Caco-2 (cell line): ENCODE results near the gene PFDN6. TPM values are rescaled to one million over a fixed set of nuclear protein-coding genes. Genes with fewer than 3 reads are reported as not detected.

Experiments used
- BruUV-seq: library from RNA; stranded (reverse); fragments of 400-500 nt; replicated peaks from 2 replicates; lab custom pipeline; 2021; lab: Mats Ljungman, UMichigan
- CTCF ChIA-PET: fragments of 300-600 bp; sonication (Branson Sonifier 250); formaldehyde crosslinking; loops from one replicate; lab custom pipeline; 2022; ENCODE audit warnings: antibody characterized with exemption; lab: Charles Lee
- POLR2A ChIA-PET: fragments of 300-600 bp; sonication (Branson Sonifier 250); formaldehyde crosslinking; loops from one replicate; lab custom pipeline; 2022; ENCODE audit warnings: antibody characterized with exemption; lab: Charles Lee
- DNase-seq, 2 experiments: peaks; one replicate each; pipeline versions ENCODE4 v3.0.0 to v3.0.0-alpha.2; 2020 to 2022
- H3K27me3 ChIP-seq: replicated peaks from 2 replicates; pipeline ENCODE4 v1.6.0; 2011; ENCODE audit warnings: low read length; ENCODE audit not compliant: control insufficient read depth, insufficient read depth
- H3K36me3 ChIP-seq: 2 replicates; pipeline ENCODE4 v1.5.1; 2011; ENCODE audit warnings: low read length; ENCODE audit not compliant: control insufficient read depth, insufficient read depth
- H3K4me1 ChIP-seq: fragments of 250-450 bp; sonication (Bioruptor Pico); 2 replicates; pipeline ENCODE4 v1.5.1; 2020; ENCODE audit warnings: mild to moderate bottlenecking
- H3K4me3 ChIP-seq: 2 replicates; pipeline ENCODE4 v1.5.1; 2011; ENCODE audit warnings: low read depth, mild to moderate bottlenecking, control low read depth, low read length
- H3K9me3 ChIP-seq: fragments of 250-450 bp; sonication (Bioruptor Pico); 2 replicates; pipeline ENCODE4 v1.5.1; 2020; ENCODE audit warnings: mild to moderate bottlenecking, moderate library complexity
- H3K27ac Mint-ChIP-seq: one replicate; pipeline ENCODE4 v1.8.0; 2022; ENCODE audit warnings: mixed read lengths; ENCODE audit not compliant: unreplicated experiment
- H3K27me3 Mint-ChIP-seq: one replicate; pipeline ENCODE4 v1.8.0; 2022; ENCODE audit warnings: mixed read lengths; ENCODE audit not compliant: insufficient read depth, unreplicated experiment
- H3K36me3 Mint-ChIP-seq: one replicate; pipeline ENCODE4 v1.8.0; 2022; ENCODE audit warnings: mild to moderate bottlenecking, mixed read lengths; ENCODE audit not compliant: insufficient read depth, unreplicated experiment
- H3K4me1 Mint-ChIP-seq: one replicate; pipeline ENCODE4 v1.8.0; 2022; ENCODE audit warnings: low read depth, mixed read lengths; ENCODE audit not compliant: unreplicated experiment
- H3K4me3 Mint-ChIP-seq: one replicate; pipeline ENCODE4 v1.8.0; 2022; ENCODE audit warnings: mild to moderate bottlenecking, moderate library complexity, mixed read lengths; ENCODE audit not compliant: unreplicated experiment
- H3K9me3 Mint-ChIP-seq: one replicate; pipeline ENCODE4 v1.8.0; 2022; ENCODE audit warnings: mixed read lengths; ENCODE audit not compliant: unreplicated experiment
- CTCF ChIP-seq, 2 experiments: fragments of 200-600 bp in 1 of 2; IDR thresholded peaks; 1 replicate in 1 of 2; 2 replicates in 1 of 2; pipeline versions ENCODE4 v1.5.1 to v1.8.0; 2011 to 2022; ENCODE audit warnings: antibody characterized with exemption in 1 of 2, control low read depth in 1 of 2, inconsistent platforms in 1 of 2, low read depth in 1 of 2, low read length in 1 of 2, mild to moderate bottlenecking in 1 of 2, moderate library complexity in 1 of 2; ENCODE audit not compliant: insufficient read depth in 1 of 2, severe bottlenecking in 1 of 2, unreplicated experiment in 1 of 2
- intact Hi-C: fragments of 100-400 bp; cut with micrococcal nuclease; formaldehyde crosslinking; loops from one replicate; pipeline ENCODE4 v1.10.0; 2022; ENCODE audit not compliant: unreplicated experiment
- total RNA-seq: library from RNA; stranded (reverse); gene quantifications from 2 replicates; pipeline ENCODE4 v1.2.3, GENCODE V29; 2022

Gene PFDN6
- total RNA-seq, 1 experiment from 2014 or later, result 65.9 TPM

- no TSS peak for BruUV-seq
- Mint-ChIP-seq H3K27ac (no peak overlapping the region), H3K4me3 (no peak overlapping the region), H3K9me3 (no peaks in the 10 kb centered on the region), H3K4me1 (peaks cover 6% of the 10 kb centered on the region), H3K36me3 (peaks cover 43% of the 10 kb centered on the region), H3K27me3 (no peaks in the 10 kb centered on the region)
- Histone ChIP-seq H3K9me3 (no peaks in the 10 kb centered on the region), H3K4me1 (peaks cover 6% of the 10 kb centered on the region), H3K4me3 (no peak overlapping the region), H3K36me3 (no peaks in the 10 kb centered on the region; the same call in 1 of the 2 replicates), H3K27me3 (no peaks in the 10 kb centered on the region)
- no peak for DNase-seq
- no peak for TF ChIP-seq CTCF (IDR thresholded peaks at IDR 0.05; ENCODE audit: insufficient read depth in 1 of 2, low read depth in 1 of 2, low read length in 1 of 2, severe bottlenecking in 1 of 2, unreplicated experiment in 1 of 2)
- CTCF ChIA-PET, result no interaction called here
- POLR2A ChIA-PET, result interaction anchor here (0.7 kb wide), 1 partner anchor 128 kb away, joined by 13 read pairs; no protein-coding TSS in a partner anchor
- intact Hi-C loops, result no loop called here
Measured at GRCh38 chr6:33301877-33302276, 12.5 kb downstream of the PFDN6 start.

- Histone ChIP-seq H3K9me3 (no peaks in the 10 kb centered on the region), H3K4me3 (no peak overlapping the region), H3K4me1 (no peaks in the 10 kb centered on the region; the same call in 1 of the 2 replicates), H3K27me3 (no peaks in the 10 kb centered on the region), H3K36me3 (no peaks in the 10 kb centered on the region)
- intact Hi-C loops, result no loop called here
- ChIA-PET CTCF (no interaction called here), POLR2A (no interaction called here)
- Mint-ChIP-seq H3K4me1 (no peaks in the 10 kb centered on the region), H3K27me3 (no peaks in the 10 kb centered on the region), H3K4me3 (no peak overlapping the region), H3K9me3 (no peaks in the 10 kb centered on the region), H3K36me3 (peaks cover 25% of the 10 kb centered on the region), H3K27ac (no peak overlapping the region)
- TF ChIP-seq CTCF (IDR thresholded peaks at IDR 0.05; ENCODE audit: insufficient read depth in 1 of 2, low read depth in 1 of 2, low read length in 1 of 2, severe bottlenecking in 1 of 2, unreplicated experiment in 1 of 2), result no peak
- BruUV-seq, result no TSS peak
- DNase-seq, result no peak
Measured at GRCh38 chr6:33304216-33304615, 14.8 kb downstream of the PFDN6 start.

- ChIA-PET POLR2A (no interaction called here), CTCF (no interaction called here)
- no peaks in the 10 kb centered on the region for H3K27me3 ChIP-seq
- intact Hi-C loops, result no loop called here
- BruUV-seq, result no TSS peak
- Mint-ChIP-seq H3K4me3 (no peak overlapping the region), H3K27me3 (no peaks in the 10 kb centered on the region), H3K27ac (no peak overlapping the region), H3K9me3 (no peaks in the 10 kb centered on the region), H3K4me1 (no peaks in the 10 kb centered on the region), H3K36me3 (peaks cover 16% of the 10 kb centered on the region)
- H3K9me3 ChIP-seq, result no peaks in the 10 kb centered on the region
- no peak for TF ChIP-seq CTCF (IDR thresholded peaks at IDR 0.05; ENCODE audit: insufficient read depth in 1 of 2, low read depth in 1 of 2, low read length in 1 of 2, severe bottlenecking in 1 of 2, unreplicated experiment in 1 of 2)
- no peaks in the 10 kb centered on the region for H3K36me3 ChIP-seq
- H3K4me3 ChIP-seq, result no peak overlapping the region
- H3K4me1 ChIP-seq, result no peaks in the 10 kb centered on the region; the same call in 1 of the 2 replicates
- no peak for DNase-seq
Measured at GRCh38 chr6:33305052-33305451, 15.7 kb downstream of the PFDN6 start.
